HPDE6-E6E7 (cell line): ENCODE results near the gene PIGS.

Experiments used
- DNase-seq: peaks from one replicate; pipeline ENCODE4 v3.0.0; 2011; ENCODE audit warnings: missing footprints; ENCODE audit errors: extremely low spot score

Gene PIGS

GRCh38 chr17:28506763-28507487, 64.4 kb downstream of the PIGS start:
- no peak for DNase-seq

GRCh38 chr17:28505986-28506665, 65.2 kb downstream of the PIGS start, which contains the start of gene FOXN1:
Gene FOXN1 (plus strand): TSS chr17:28506348. CDS start chr17:28523970, 17,622 bp downstream.
- DNase-seq: peak; percentile 76

GRCh38 chr17:28503420-28503819, 67.9 kb downstream of the PIGS start:
- DNase-seq: no peak
